H1 (cell line): Measurements from ENCODE around the gene ABCC9.

Source experiments
- CREB1 ChIP-seq: IDR thresholded peaks from 2 replicates; pipeline ENCODE4 v1.6.1; 2012; ENCODE audit warnings: inconsistent platforms
- RBBP5 ChIP-seq: IDR thresholded peaks from 2 replicates; pipeline ENCODE4 v1.7.1; 2012; ENCODE audit warnings: low read depth, mild to moderate bottlenecking, inconsistent platforms, low read length, moderate library complexity, borderline replicate concordance
- TEAD4 ChIP-seq: IDR thresholded peaks from 2 replicates; pipeline ENCODE4 v1.6.1; 2012; ENCODE audit warnings: low read depth, low read length, inconsistent platforms, mixed read lengths
- TF ChIP-seq, protein P1 (sequence below): IDR thresholded peaks from 2 replicates; pipeline ENCODE4 v1.6.1; 2011; ENCODE audit warnings: low read length, improper control_type of control experiment

DNA sequence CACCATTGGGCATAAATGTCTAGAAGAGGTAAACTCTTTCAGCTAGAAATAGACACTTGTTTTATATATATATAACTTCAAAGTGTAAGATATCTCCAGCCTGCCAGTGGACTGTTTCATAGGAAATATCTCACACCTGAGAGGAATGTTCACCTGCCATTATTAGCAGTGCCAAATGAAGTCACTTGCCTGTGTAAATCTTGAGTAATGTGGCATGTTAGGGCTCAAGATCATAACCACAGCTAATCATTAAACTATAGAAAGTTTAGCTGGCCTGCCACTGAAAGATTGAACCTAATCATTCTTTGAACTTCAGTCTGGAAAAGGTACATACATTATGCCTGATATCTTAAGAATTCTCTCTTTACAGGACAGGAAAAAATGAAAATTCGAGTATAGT, 141.2 kb downstream of the ABCC9 start:
- no peak for TF ChIP-seq CREB1
- TF ChIP-seq, protein P1, sequence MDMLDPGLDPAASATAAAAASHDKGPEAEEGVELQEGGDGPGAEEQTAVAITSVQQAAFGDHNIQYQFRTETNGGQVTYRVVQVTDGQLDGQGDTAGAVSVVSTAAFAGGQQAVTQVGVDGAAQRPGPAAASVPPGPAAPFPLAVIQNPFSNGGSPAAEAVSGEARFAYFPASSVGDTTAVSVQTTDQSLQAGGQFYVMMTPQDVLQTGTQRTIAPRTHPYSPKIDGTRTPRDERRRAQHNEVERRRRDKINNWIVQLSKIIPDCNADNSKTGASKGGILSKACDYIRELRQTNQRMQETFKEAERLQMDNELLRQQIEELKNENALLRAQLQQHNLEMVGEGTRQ, result no peak
- no peak for TF ChIP-seq TEAD4
- TF ChIP-seq RBBP5, result no peak
